SK-N-SH (cell line): ENCODE measurements around the gene MCUR1. TPM values are rescaled to one million over a fixed set of nuclear protein-coding genes. Genes with fewer than 3 reads are reported as not detected.

Experiments used
- CTCF ChIA-PET: fragments of 300-600, 350-600 bp; formaldehyde crosslinking; extraction: SDS; loops from one replicate; lab custom pipeline; 2021; lab: Yijun Ruan, JAX
- POLR2A ChIA-PET: fragments of 350-600 bp; sonication (Branson Sonifier 250); formaldehyde crosslinking; extraction: SDS; loops from one replicate; lab custom pipeline; 2020; ENCODE audit warnings: antibody characterized with exemption, inconsistent platforms; lab: Yijun Ruan, JAX
- DNase-seq: peaks from one replicate; pipeline ENCODE4 v3.0.0; 2012
- H2AFZ ChIP-seq: fragments of 200-600 bp; sonication (generic); 2 replicates; pipeline ENCODE4 v1.8.1; 2016; ENCODE audit warnings: antibody characterized with exemption, mild to moderate bottlenecking, low read depth
- H3F3A ChIP-seq: fragments of 200-600 bp; sonication (generic); replicated peaks from 2 replicates; pipeline ENCODE3; 2016; ENCODE audit warnings: antibody characterized with exemption, mild to moderate bottlenecking; ENCODE audit not compliant: insufficient read depth
- H3K27ac ChIP-seq, 2 experiments: fragments of 200-500 bp in 1 of 2; fragments of 200-600 bp in 1 of 2; sonication (Bioruptor generic) in 1 of 2; sonication (generic), shearing (Covaris generic) in 1 of 2; 2 replicates each; pipeline versions ENCODE4 v1.5.1 to v1.6.1; 2014 to 2016; ENCODE audit warnings: low read depth in 2 of 2, inconsistent platforms in 1 of 2, low read length in 1 of 2, mild to moderate bottlenecking in 1 of 2, mixed read lengths in 1 of 2
- H3K27me3 ChIP-seq: fragments of 200-600 bp; sonication (generic), shearing (Covaris generic); 2 replicates; pipeline ENCODE4 v1.6.1; 2016; ENCODE audit warnings: mixed run types; ENCODE audit not compliant: insufficient read depth
- H3K36me3 ChIP-seq, 2 experiments: fragments of 200-500 bp in 1 of 2; fragments of 200-600 bp in 1 of 2; sonication (Bioruptor generic) in 1 of 2; sonication (generic) in 1 of 2; replicated peaks in 1 of 2; 2 replicates each; pipeline versions ENCODE3 to v1.5.1; 2014 to 2016; ENCODE audit warnings: low read length in 1 of 2, mild to moderate bottlenecking in 1 of 2; ENCODE audit not compliant: insufficient read depth in 2 of 2, control insufficient read depth in 1 of 2
- H3K4me1 ChIP-seq, 2 experiments: fragments of 200-500 bp in 1 of 2; fragments of 200-600 bp in 1 of 2; sonication (Bioruptor generic) in 1 of 2; sonication (generic), shearing (Covaris generic) in 1 of 2; 2 replicates each; pipeline versions ENCODE4 v1.5.1 to v1.6.1; 2014 to 2016; ENCODE audit warnings: low read depth in 1 of 2, low read length in 1 of 2, mixed run types in 1 of 2; ENCODE audit not compliant: insufficient read depth in 2 of 2, control insufficient read depth in 1 of 2
- H3K4me2 ChIP-seq: fragments of 200-600 bp; sonication (generic), shearing (Covaris generic); 2 replicates; pipeline ENCODE4 v1.6.1; 2017; ENCODE audit warnings: mixed run types
- H3K4me3 ChIP-seq, 2 experiments: fragments of 200-500 bp in 1 of 2; fragments of 200-600 bp in 1 of 2; sonication (Bioruptor generic) in 1 of 2; sonication (generic), shearing (Covaris generic) in 1 of 2; 2 replicates each; pipeline versions ENCODE4 v1.5.1 to v1.8.1; 2014 to 2016; ENCODE audit warnings: low read depth in 2 of 2, inconsistent platforms in 1 of 2, low read length in 1 of 2, mild to moderate bottlenecking in 1 of 2, mixed read lengths in 1 of 2, moderate library complexity in 1 of 2
- H3K79me2 ChIP-seq: fragments of 200-600 bp; sonication (generic); 2 replicates; pipeline ENCODE4 v1.8.1; 2017; ENCODE audit warnings: mild to moderate bottlenecking; ENCODE audit not compliant: insufficient read depth
- H3K9ac ChIP-seq: fragments of 200-600 bp; sonication (generic); 2 replicates; pipeline ENCODE4 v1.6.1; 2017; ENCODE audit warnings: mixed run types
- H3K9me2 ChIP-seq: fragments of 200-600 bp; sonication (generic); 2 replicates; pipeline ENCODE4 v1.6.1; 2017; ENCODE audit warnings: mixed run types
- H3K9me3 ChIP-seq: fragments of 200-600 bp; sonication (generic); 2 replicates; pipeline ENCODE4 v1.6.1; 2017; ENCODE audit warnings: mixed run types, mild to moderate bottlenecking, moderate library complexity
- H4K20me1 ChIP-seq: fragments of 200-600 bp; sonication (generic); 2 replicates; pipeline ENCODE4 v1.6.1; 2017; ENCODE audit warnings: mild to moderate bottlenecking, mixed run types; ENCODE audit not compliant: insufficient read depth
- CTCF ChIP-seq: fragments of 200-600 bp; sonication (generic); IDR thresholded peaks from 2 replicates; pipeline ENCODE4 v1.6.1; 2017; ENCODE audit warnings: antibody characterized with exemption, mild to moderate bottlenecking, moderate library complexity
- ELF1 ChIP-seq: IDR thresholded peaks from 2 replicates; pipeline ENCODE4 v1.4.0; 2012
- EP300 ChIP-seq, 2 experiments: IDR thresholded peaks; 2 replicates each; pipeline versions ENCODE4 v1.4.0 to v1.6.1; 2012; ENCODE audit warnings: borderline replicate concordance in 1 of 2, low read depth in 1 of 2, low read length in 1 of 2
- EZH2phosphoT487 ChIP-seq: fragments of 200-600 bp; sonication (generic); IDR thresholded peaks from 2 replicates; pipeline ENCODE4 v1.6.1; 2017; ENCODE audit warnings: low read depth, mixed run types, mild to moderate bottlenecking, antibody characterized with exemption, moderate library complexity, borderline replicate concordance
- FOSL2 ChIP-seq: IDR thresholded peaks from 2 replicates; pipeline ENCODE4 v1.4.0; 2012; ENCODE audit warnings: low read depth, mild to moderate bottlenecking, moderate library complexity, borderline replicate concordance
- FOXJ3 ChIP-seq: sonication (generic); formaldehyde crosslinking; IDR thresholded peaks from 2 replicates; pipeline ENCODE4 v1.5.1; 2020; ENCODE audit warnings: mild to moderate bottlenecking, missing genetic modification reagents
- FOXM1 ChIP-seq: IDR thresholded peaks from 2 replicates; pipeline ENCODE4 v1.4.0; 2012; ENCODE audit warnings: low read depth, mild to moderate bottlenecking
- GABPA ChIP-seq: IDR thresholded peaks from 2 replicates; pipeline ENCODE4 v1.4.0; 2012; ENCODE audit warnings: low read depth, mild to moderate bottlenecking
- GATA2 ChIP-seq: sonication (generic); formaldehyde crosslinking; IDR thresholded peaks from 2 replicates; pipeline ENCODE4 v1.5.0; 2020; ENCODE audit warnings: mild to moderate bottlenecking, missing genetic modification reagents
- JUND ChIP-seq: IDR thresholded peaks from 2 replicates; pipeline ENCODE4 v1.4.0; 2012
- MAX ChIP-seq: IDR thresholded peaks from 2 replicates; pipeline ENCODE4 v1.4.0; 2012; ENCODE audit warnings: low read depth
- MEF2A ChIP-seq: IDR thresholded peaks from 2 replicates; pipeline ENCODE4 v1.4.0; 2012; ENCODE audit warnings: low read depth, borderline replicate concordance
- NRF1 ChIP-seq: IDR thresholded peaks from 2 replicates; pipeline ENCODE4 v1.6.1; 2012; ENCODE audit warnings: low read depth, mild to moderate bottlenecking, low read length
- PBX3 ChIP-seq: IDR thresholded peaks from 2 replicates; pipeline ENCODE4; 2012
- POLR2AphosphoS5 ChIP-seq: IDR thresholded peaks from 2 replicates; pipeline ENCODE4 v1.6.1; 2012; ENCODE audit warnings: low read depth, low read length
- RAD21 ChIP-seq: IDR thresholded peaks from 2 replicates; pipeline ENCODE4 v1.6.1; 2012; ENCODE audit warnings: mild to moderate bottlenecking, low read length
- RFX5 ChIP-seq: IDR thresholded peaks from 2 replicates; pipeline ENCODE4 v1.6.1; 2012; ENCODE audit warnings: mild to moderate bottlenecking, improper control_type of control experiment, low read length
- SIN3A ChIP-seq: IDR thresholded peaks from 2 replicates; pipeline ENCODE4 v1.6.1; 2012; ENCODE audit warnings: low read depth, mild to moderate bottlenecking, low read length, moderate library complexity, borderline replicate concordance
- SMC3 ChIP-seq: IDR thresholded peaks from 2 replicates; pipeline ENCODE4 v1.6.1; 2012; ENCODE audit warnings: low read depth, low read length, improper control_type of control experiment
- USF2 ChIP-seq: fragments of 150-350 bp; IDR thresholded peaks from 2 replicates; pipeline ENCODE4 v1.6.1; 2017; ENCODE audit warnings: antibody characterized with exemption, low read length, low read depth, borderline replicate concordance
- YY1 ChIP-seq: IDR thresholded peaks from 2 replicates; pipeline ENCODE4 v1.4.0; 2012; ENCODE audit warnings: low read depth, mild to moderate bottlenecking
- WGBS: methylation state at CpG from one replicate; pipeline ENCODE4 v1.1.6; 2017; ENCODE audit warnings: low lambda C conversion rate; 5-methylcytosine and 5-hydroxymethylcytosine counted together
- polyA plus RNA-seq, 3 experiments: library from polyadenylated mRNA; depleted of rRNA; stranded (reverse); fragments of >200 nt; gene quantifications; 2 replicates each; pipeline ENCODE4 v1.2.3, GENCODE V29; 2012

The MCUR1 gene
- polyA plus RNA-seq, 1 of the 3 experiments (the other 2 are of a cell fraction), result 8.3 TPM

- no peak for TF ChIP-seq CTCF
- TF ChIP-seq NRF1, result no peak
- no peak for TF ChIP-seq SIN3A
- TF ChIP-seq YY1, result no peak
These were observed 52.9 kb downstream of the MCUR1 start (continued) for GRCh38 chr6:13761361-13762036.

GRCh38 chr6:13760307-13761304 is 53.8 kb downstream of the MCUR1 start:
- no peak overlapping the region for H3K27ac ChIP-seq

More at GRCh38 chr6:13760307-13761304, 53.8 kb downstream of the MCUR1 start:
- WGBS, result 83% methylated on average over 9 of the region's 11 CpGs
- no peaks in the 10 kb centered on the region for H3K27me3 ChIP-seq
- H3K4me1 ChIP-seq, result no peaks in the 10 kb centered on the region
- no peaks in the 10 kb centered on the region for H3K36me3 ChIP-seq
- H4K20me1 ChIP-seq, result no peaks in the 10 kb centered on the region
- no peak for DNase-seq
- POLR2A ChIA-PET, result no interaction called here
- no peak overlapping the region for H3K4me3 ChIP-seq
- no peak overlapping the region for H3K4me2 ChIP-seq
- CTCF ChIA-PET, result interaction anchor here (1.2 kb wide), 1 partner anchor 10 kb away, joined by 3 read pairs; no protein-coding TSS in a partner anchor
- H2AFZ ChIP-seq, result no peak overlapping the region
- no peak overlapping the region for H3K9ac ChIP-seq
- H3K9me2 ChIP-seq, result no peaks in the 10 kb centered on the region
- TF ChIP-seq USF2, result no peak
- no peak for TF ChIP-seq POLR2AphosphoS5
- TF ChIP-seq GATA2 (CRISPR knock-in tag), result no peak
- no peak for TF ChIP-seq EP300 (IDR thresholded peaks at IDR 0.05; ENCODE audit: borderline replicate concordance in 1 of 2, low read depth in 1 of 2, low read length in 1 of 2)
- no peak for TF ChIP-seq RAD21
- no peak for TF ChIP-seq EZH2phosphoT487
- TF ChIP-seq MEF2A, result no peak
- no peak for TF ChIP-seq PBX3
- TF ChIP-seq FOXJ3 (CRISPR knock-in tag), result no peak
- TF ChIP-seq SMC3, result no peak
- TF ChIP-seq MAX, result no peak
- no peak for TF ChIP-seq ELF1
- TF ChIP-seq YY1, result no peak
- no peak for TF ChIP-seq FOSL2
- no peak for TF ChIP-seq RFX5
- TF ChIP-seq GABPA, result no peak
- TF ChIP-seq FOXM1, result no peak
- no peak for TF ChIP-seq JUND
- no peak for TF ChIP-seq CTCF
- H3K79me2 ChIP-seq, result no peaks in the 10 kb centered on the region
- no peaks in the 10 kb centered on the region for H3F3A ChIP-seq
- no peaks in the 10 kb centered on the region for H3K9me3 ChIP-seq
